Mesenchymal stem cell (in vitro differentiated cells and primary cell): ENCODE data around the gene OGA. TPM values are rescaled to one million over a fixed set of nuclear protein-coding genes. Genes with fewer than 3 reads are reported as not detected.

Source experiments
- DNase-seq: peaks from one replicate; pipeline ENCODE4 v3.0.0-alpha.2; 2013
- H2AFZ ChIP-seq: one replicate; pipeline ENCODE4 v1.6.1; 2013; ENCODE audit warnings: low read depth, mild to moderate bottlenecking, control low read depth, inconsistent platforms, low read length, moderate library complexity
- H2AK5ac ChIP-seq: 2 replicates; pipeline ENCODE4 v1.6.1; 2013; ENCODE audit warnings: low read length, moderate library complexity, mild to moderate bottlenecking, inconsistent platforms; ENCODE audit not compliant: severe bottlenecking
- H2BK120ac ChIP-seq: one replicate; pipeline ENCODE4 v1.6.1; 2013; ENCODE audit warnings: low read depth, mild to moderate bottlenecking, inconsistent platforms, low read length, moderate library complexity
- H2BK12ac ChIP-seq, 2 experiments: one replicate each; pipeline ENCODE4 v1.6.1; 2013; ENCODE audit warnings: inconsistent platforms in 2 of 2, low read length in 2 of 2, mild to moderate bottlenecking in 2 of 2, moderate library complexity in 2 of 2, control low read depth in 1 of 2
- H2BK15ac ChIP-seq: one replicate; pipeline ENCODE4 v1.6.1; 2013; ENCODE audit warnings: mild to moderate bottlenecking, low read depth, inconsistent platforms; ENCODE audit not compliant: poor library complexity, severe bottlenecking
- H2BK5ac ChIP-seq: 2 replicates; pipeline ENCODE4 v1.6.1; 2013; ENCODE audit warnings: low read depth, mild to moderate bottlenecking, low read length, control low read depth, inconsistent platforms; ENCODE audit not compliant: poor library complexity, severe bottlenecking
- H3K14ac ChIP-seq, 2 experiments: one replicate each; pipeline ENCODE4 v1.6.1; 2013; ENCODE audit warnings: inconsistent platforms in 2 of 2, low read length in 2 of 2, control low read depth in 1 of 2, mild to moderate bottlenecking in 1 of 2, moderate library complexity in 1 of 2
- H3K18ac ChIP-seq, 2 experiments: one replicate each; pipeline ENCODE4 v1.6.1; 2013; ENCODE audit warnings: inconsistent platforms in 2 of 2, low read length in 2 of 2, control low read depth in 1 of 2, low read depth in 1 of 2, mild to moderate bottlenecking in 1 of 2
- H3K23ac ChIP-seq, 2 experiments: one replicate each; pipeline ENCODE4 v1.6.1; 2013; ENCODE audit warnings: inconsistent platforms in 2 of 2, low read length in 2 of 2, mild to moderate bottlenecking in 2 of 2, moderate library complexity in 2 of 2, control low read depth in 1 of 2
- H3K27ac ChIP-seq: 2 replicates; pipeline ENCODE4 v1.5.1; 2013; ENCODE audit warnings: mild to moderate bottlenecking, moderate library complexity, low read length, control low read depth, inconsistent platforms; ENCODE audit not compliant: poor library complexity, severe bottlenecking
- H3K27me3 ChIP-seq, 2 experiments: 2 replicates each; pipeline versions ENCODE4 v1.6.1 to v1.7.0; 2013; ENCODE audit warnings: low read length in 2 of 2, mild to moderate bottlenecking in 2 of 2, moderate library complexity in 2 of 2, control low read depth in 1 of 2, inconsistent platforms in 1 of 2; ENCODE audit not compliant: control insufficient read depth in 1 of 2, insufficient read depth in 1 of 2
- H3K36me3 ChIP-seq, 2 experiments: 2 replicates each; pipeline versions ENCODE4 v1.6.1 to v1.7.0; 2013; ENCODE audit warnings: low read length in 2 of 2, control low read depth in 1 of 2, inconsistent platforms in 1 of 2, low read depth in 1 of 2, mild to moderate bottlenecking in 1 of 2; ENCODE audit not compliant: insufficient read depth in 2 of 2, control insufficient read depth in 1 of 2
- H3K4ac ChIP-seq, 2 experiments: one replicate each; pipeline ENCODE4 v1.6.1; 2013; ENCODE audit warnings: inconsistent platforms in 2 of 2, low read length in 2 of 2, mild to moderate bottlenecking in 2 of 2, moderate library complexity in 2 of 2, control low read depth in 1 of 2, low read depth in 1 of 2
- H3K4me1 ChIP-seq: 2 replicates; pipeline ENCODE4 v1.6.1; 2013; ENCODE audit warnings: low read depth, low read length, control low read depth; ENCODE audit not compliant: control insufficient read depth, insufficient read depth
- H3K4me2 ChIP-seq: 2 replicates; pipeline ENCODE4 v1.6.1; 2013; ENCODE audit warnings: low read length, mild to moderate bottlenecking, inconsistent platforms; ENCODE audit not compliant: poor library complexity, severe bottlenecking
- H3K4me3 ChIP-seq, 2 experiments: 2 replicates each; pipeline versions ENCODE4 v1.5.1 to v1.7.0; 2013; ENCODE audit warnings: low read length in 2 of 2, mild to moderate bottlenecking in 2 of 2, control low read depth in 1 of 2, low read depth in 1 of 2; ENCODE audit not compliant: insufficient read depth in 1 of 2
- H3K79me1 ChIP-seq: replicated peaks from 2 replicates; pipeline ENCODE4 v1.6.1; 2013; ENCODE audit warnings: mild to moderate bottlenecking, control low read depth, low read length, inconsistent platforms; ENCODE audit not compliant: poor library complexity, severe bottlenecking
- H3K9ac ChIP-seq: 2 replicates; pipeline ENCODE4 v1.7.0; 2013; ENCODE audit warnings: mild to moderate bottlenecking, low read length, moderate library complexity
- H3K9me3 ChIP-seq: 2 replicates; pipeline ENCODE4 v1.7.0; 2013; ENCODE audit warnings: mild to moderate bottlenecking, low read length; ENCODE audit not compliant: control insufficient read depth
- H4K8ac ChIP-seq: one replicate; pipeline ENCODE4 v1.6.1; 2013; ENCODE audit warnings: inconsistent platforms, mild to moderate bottlenecking, low read length, moderate library complexity
- H4K91ac ChIP-seq: one replicate; pipeline ENCODE4 v1.6.1; 2013; ENCODE audit warnings: mild to moderate bottlenecking, low read length, inconsistent platforms
- WGBS: methylation state at CpG from one replicate; pipeline ENCODE4 v1.1.7; 2013; ENCODE audit warnings: mixed read lengths; 5-methylcytosine and 5-hydroxymethylcytosine counted together
- polyA plus RNA-seq, 2 experiments: library from polyadenylated mRNA; stranded (reverse); fragments of 200-250 nt; gene quantifications; one replicate each; pipeline ENCODE4 v1.2.3, GENCODE V29; 2013

OGA gene
- polyA plus RNA-seq (2013, experiment 1 of 2), result 40.9 TPM
- 39.4 TPM for polyA plus RNA-seq (2013, experiment 2 of 2)

- peaks cover 11% of the 10 kb centered on the region for H3K4me1 ChIP-seq
- peak within 1 kb of the TSS; percentile 62 for H2BK15ac ChIP-seq
- peak within 1 kb of the TSS; percentile 45 for H4K8ac ChIP-seq
- peak within 1 kb of the TSS; percentile 51 to 99 for H3K14ac ChIP-seq
- H3K23ac ChIP-seq, result peak within 1 kb of the TSS; percentile 1 to 46
- H3K18ac ChIP-seq, result peak within 1 kb of the TSS; percentile 94 to 95
- peaks cover 9% of the 10 kb centered on the region for H3K79me1 ChIP-seq
- peak within 1 kb of the TSS; percentile 95 for H3K27ac ChIP-seq
- H4K91ac ChIP-seq, result peak within 1 kb of the TSS; percentile 89
- H3K9ac ChIP-seq, result peak within 1 kb of the TSS; percentile 100
- peaks cover 0 to under 1% of the 10 kb centered on the region in 2 experiments for H3K36me3 ChIP-seq
- WGBS, result under 1% methylated on average over 43 of the region's 47 CpGs
- H2BK5ac ChIP-seq, result peak within 1 kb of the TSS; percentile 57
- H3K27me3 ChIP-seq, result no peaks in the 10 kb centered on the region
- peak within 1 kb of the TSS; percentile 90 for H2AFZ ChIP-seq
- H2BK12ac ChIP-seq, result peak within 1 kb of the TSS in 1 of 2 experiments; percentile 54
- H3K9me3 ChIP-seq, result no peaks in the 10 kb centered on the region
- peak within 1 kb of the TSS; percentile 96 to 99 for H3K4ac ChIP-seq
- peak within 1 kb of the TSS; percentile 97 for H2BK120ac ChIP-seq
- H2AK5ac ChIP-seq, result peak within 1 kb of the TSS; percentile 31
- peak within 1 kb of the TSS; percentile 84 for H3K4me2 ChIP-seq
- peak within 1 kb of the TSS; percentile 93 to 96 for H3K4me3 ChIP-seq
- DNase-seq, result peak; percentile 100
Measured at GRCh38 chr10:101818119-101818871, at the start of gene OGA. OGA (minus strand) TSS chr10:101818444; CDS start chr10:101818022, 422 bp downstream.

- no peak overlapping the region for H3K27ac ChIP-seq
- H3K14ac ChIP-seq, result no peak overlapping the region
- H3K9me3 ChIP-seq, result peaks cover 12% of the 10 kb centered on the region
- peaks cover 5% of the 10 kb centered on the region for H3K79me1 ChIP-seq
- DNase-seq, result no peak
- H3K4ac ChIP-seq, result no peak overlapping the region
- H2BK15ac ChIP-seq, result no peak overlapping the region
- no peaks in the 10 kb centered on the region for H3K27me3 ChIP-seq
- peaks cover 5 to 7% of the 10 kb centered on the region in 2 experiments for H3K36me3 ChIP-seq
- no peak overlapping the region for H3K23ac ChIP-seq
- no CpG with 5 or more reads among the region's 1 CpG for WGBS
- H2BK120ac ChIP-seq, result no peak overlapping the region
- no peak overlapping the region for H3K4me2 ChIP-seq
- no peak overlapping the region for H2BK5ac ChIP-seq
- no peak overlapping the region for H2AFZ ChIP-seq
- H2AK5ac ChIP-seq, result no peak overlapping the region
- H3K9ac ChIP-seq, result no peak overlapping the region
- H3K18ac ChIP-seq, result no peak overlapping the region
- no peaks in the 10 kb centered on the region for H3K4me1 ChIP-seq
- no peak overlapping the region for H4K91ac ChIP-seq
- no peak overlapping the region for H3K4me3 ChIP-seq
- no peak overlapping the region for H2BK12ac ChIP-seq
- H4K8ac ChIP-seq, result no peak overlapping the region
Measured at GRCh38 chr10:101867931-101868330, 49.7 kb upstream of the OGA start.

DNA sequence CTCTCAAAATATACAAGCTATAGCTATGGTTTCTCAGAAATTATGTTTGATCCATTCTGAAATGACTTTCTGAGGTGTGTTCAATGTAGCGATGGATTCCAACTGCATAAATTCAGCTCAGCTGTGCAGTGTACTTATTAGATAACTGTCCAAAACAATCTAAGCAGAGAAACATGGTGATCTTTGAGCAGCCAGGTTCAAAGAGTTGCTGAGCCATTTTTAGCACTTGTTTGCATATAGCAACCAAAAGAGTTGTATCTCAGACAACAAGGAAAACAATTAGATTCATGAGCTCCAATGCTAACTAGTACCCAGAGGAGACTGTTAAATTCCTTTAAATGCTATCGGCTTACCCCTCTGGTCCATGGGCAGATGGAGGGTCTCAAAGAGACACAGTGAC, 41.3 kb upstream of the OGA start:
- Histone ChIP-seq H2AK5ac (no peak overlapping the region), H3K4ac (no peak overlapping the region), H3K23ac (no peak overlapping the region), H3K36me3 (peaks cover 5 to 14% of the 10 kb centered on the region in 2 experiments), H4K91ac (no peak overlapping the region), H3K27ac (no peak overlapping the region), H3K14ac (no peak overlapping the region), H2BK120ac (no peak overlapping the region), H4K8ac (no peak overlapping the region), H3K4me3 (no peak overlapping the region), H3K9me3 (peaks cover 7% of the 10 kb centered on the region), H3K27me3 (no peaks in the 10 kb centered on the region), H3K9ac (no peak overlapping the region), H2BK5ac (no peak overlapping the region), H3K4me1 (no peaks in the 10 kb centered on the region), H3K18ac (no peak overlapping the region), H2BK15ac (no peak overlapping the region), H2AFZ (no peak overlapping the region), H3K4me2 (no peak overlapping the region), H3K79me1 (peaks cover 12% of the 10 kb centered on the region), H2BK12ac (no peak overlapping the region)
- 100% methylated on average over 2 of the region's 2 CpGs for WGBS
- no peak for DNase-seq

- Histone ChIP-seq H2BK5ac (no peak overlapping the region), H3K9ac (no peak overlapping the region), H3K4me1 (no peaks in the 10 kb centered on the region), H3K36me3 (peaks cover 5 to 14% of the 10 kb centered on the region in 2 experiments), H4K8ac (no peak overlapping the region), H2AFZ (no peak overlapping the region), H3K79me1 (peaks cover 12% of the 10 kb centered on the region), H3K14ac (no peak overlapping the region), H2BK120ac (no peak overlapping the region), H3K23ac (no peak overlapping the region), H4K91ac (no peak overlapping the region), H2AK5ac (no peak overlapping the region), H3K4ac (no peak overlapping the region), H3K18ac (no peak overlapping the region), H3K27me3 (no peaks in the 10 kb centered on the region), H3K4me2 (no peak overlapping the region), H3K27ac (no peak overlapping the region), H3K9me3 (peaks cover 7% of the 10 kb centered on the region), H3K4me3 (no peak overlapping the region), H2BK12ac (no peak overlapping the region), H2BK15ac (no peak overlapping the region)
- DNase-seq, result no peak
- WGBS, result 83% methylated on average over 2 of the region's 3 CpGs
Measured at GRCh38 chr10:101858723-101859500, 40.7 kb upstream of the OGA start.
